Transverse colon (tissue), 4 donors: Measurements from ENCODE around the gene ATP1A2. TPM values are rescaled to one million over a fixed set of nuclear protein-coding genes. Genes with fewer than 3 reads are reported as not detected.
A peak's percentile ranks its signal among the peaks of the same experiment; 100 is the strongest.

ENCODE experiments used
- DNase-seq: peaks from one replicate; pipeline ENCODE4 v3.0.0-alpha.2; 2019
- H3K27ac ChIP-seq, 4 donors: fragments of 200-600 bp; sonication (generic); 2 replicates each; pipeline ENCODE4 v1.5.1; 2016 to 2018; ENCODE audit warnings: inconsistent platforms in 4 of 4
- H3K27me3 ChIP-seq: fragments of 200-600 bp; sonication (generic); 2 replicates; pipeline ENCODE4 v1.5.1; 2017; ENCODE audit warnings: inconsistent platforms
- H3K36me3 ChIP-seq, 4 donors: fragments of 200-600 bp; sonication (generic); 2 replicates each; pipeline ENCODE4 v1.5.1; 2017 to 2019; ENCODE audit warnings: inconsistent platforms in 4 of 4
- H3K4me1 ChIP-seq, 4 donors: fragments of 200-600 bp; sonication (generic); 2 replicates each; pipeline ENCODE4 v1.5.1; 2017 to 2020; ENCODE audit warnings: inconsistent platforms in 4 of 4
- H3K4me3 ChIP-seq, 4 donors: fragments of 200-600 bp; sonication (generic); 1 replicate in 1 of 4; 2 replicates in 3 of 4; pipeline versions ENCODE4 v1.5.1 to v1.6.1; 2017 to 2019; ENCODE audit warnings: inconsistent platforms in 4 of 4
- H3K9me3 ChIP-seq, 2 donors: fragments of 200-600 bp; sonication (generic); 2 replicates each; pipeline ENCODE4 v1.5.1; 2017 to 2019; ENCODE audit warnings: inconsistent platforms in 2 of 2
- EP300 ChIP-seq: sonication (generic); formaldehyde crosslinking; IDR thresholded peaks from one replicate; pipeline ENCODE4 v1.6.1; 2017; ENCODE audit warnings: antibody characterized with exemption, low read depth
- POLR2A ChIP-seq: fragments of 450-650 bp; IDR thresholded peaks from one replicate; pipeline ENCODE4 v1.6.1; 2016; ENCODE audit warnings: antibody characterized with exemption, mild to moderate bottlenecking, moderate library complexity
- POLR2AphosphoS5 ChIP-seq, 3 donors: sonication (generic); formaldehyde crosslinking; IDR thresholded peaks; one replicate each; pipeline ENCODE4 v1.6.1; 2016; ENCODE audit warnings: antibody characterized with exemption in 3 of 3
- WGBS, 2 donors: methylation state at CpG; one replicate each; pipeline ENCODE4 v1.1.5; 2018; ENCODE audit warnings: low coverage in 1 of 2; 5-methylcytosine and 5-hydroxymethylcytosine counted together
- in situ Hi-C, 4 donors: fragments of 200-750 bp; cut with MboI; loops; one replicate each; pipeline versions ENCODE4 v1.15.0 to v1.15.1; 2017; ENCODE audit warnings: low sequenced_read_pairs in 3 of 4, low pct_ligation_motif_present in 1 of 4, low pct_unique_long_range_greater_than_20kb in 1 of 4
- intact Hi-C: fragments of 100-400 bp; cut with DNase I; formaldehyde crosslinking; loops from one replicate; pipeline ENCODE4 v1.15.1; 2023; ENCODE audit warnings: low total_unique reads
- total RNA-seq, 4 donors: library from RNA; depleted of rRNA; stranded (reverse); fragments of >200 nt; gene quantifications; one replicate each; pipeline ENCODE4 v1.1.0, GENCODE V29; 2016
- TF ChIP-seq, protein P1 (sequence below), 5 experiments: fragments of 200-600 bp in 3 of 5; fragments of 450-650 bp in 2 of 5; sonication (generic) in 3 of 5; IDR thresholded peaks; 1 replicate in 2 of 5; 2 replicates in 3 of 5; pipeline ENCODE4 v1.5.1; 2016 to 2017; ENCODE audit warnings: antibody characterized with exemption in 5 of 5, inconsistent platforms in 3 of 5, mild to moderate bottlenecking in 2 of 5, moderate library complexity in 1 of 5

Gene ATP1A2
- total RNA-seq: 10 to 100 TPM; 11.4 to 40.8 (median 23.1) TPM

DNA sequence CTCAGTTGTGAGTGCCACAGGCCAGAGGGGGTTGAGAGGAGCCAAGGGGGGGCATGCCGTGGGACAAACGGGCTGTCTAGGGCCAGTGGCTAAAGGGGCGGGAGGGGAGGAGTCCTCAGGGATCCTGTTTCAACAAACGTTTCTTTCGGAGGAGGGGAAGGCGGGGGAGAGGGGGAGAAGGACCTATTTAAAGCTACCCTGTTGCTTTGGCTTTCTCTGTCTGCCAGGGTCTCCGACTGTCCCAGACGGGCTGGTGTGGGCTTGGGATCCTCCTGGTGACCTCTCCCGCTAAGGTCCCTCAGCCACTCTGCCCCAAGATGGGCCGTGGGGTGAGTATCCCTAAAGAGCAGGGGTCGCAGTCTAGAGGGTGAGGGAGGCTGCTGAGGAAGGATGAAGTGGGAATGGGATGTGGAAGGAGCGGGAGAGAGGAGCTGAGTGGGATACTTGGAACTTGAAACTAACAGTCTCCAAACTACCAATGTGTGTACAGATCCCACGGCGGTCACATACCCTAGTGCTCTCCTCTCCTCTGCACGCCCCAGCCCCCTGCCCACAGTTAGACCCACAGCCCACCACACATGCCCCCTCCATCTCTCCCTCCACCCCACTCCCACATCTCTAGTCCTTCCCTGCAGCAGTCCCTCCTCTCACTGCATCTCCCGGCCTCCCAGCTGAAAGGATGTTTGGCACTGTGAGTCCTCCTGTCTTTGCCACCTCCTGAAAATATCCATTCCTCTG, at the start of gene ATP1A2:
ATP1A2 (plus strand) TSS at position 215 of the 738 bp plus-strand sequence; CDS start at position 318, 103 bp downstream.
- H3K27me3 ChIP-seq: no peaks in the 10 kb centered on the region
- H3K4me1 ChIP-seq: peaks cover 0 to 7% (median 1%) of the 10 kb centered on the region in 4 donors
- intact Hi-C loops: no loop called here
- no peaks in the 10 kb centered on the region for H3K9me3 ChIP-seq
- 43 to 52% methylated on average over 7 to 14 of the region's 16 CpGs for WGBS, 2 donors
- peak within 1 kb of the TSS; percentile 57 to 86 (median 73) for H3K27ac ChIP-seq
- H3K36me3 ChIP-seq: no peaks in the 10 kb centered on the region
- DNase-seq: no peak
- H3K4me3 ChIP-seq: peak within 1 kb of the TSS in 3 of 4 donors; percentile 20 to 32 (median 24)
- in situ Hi-C loops: no loop called here
- TF ChIP-seq POLR2A: peak; percentile 12
- peak in 2 of 3 donors; percentile 54 to 60 for TF ChIP-seq POLR2AphosphoS5 (IDR thresholded peaks at IDR 0.05)
- TF ChIP-seq, protein P1, sequence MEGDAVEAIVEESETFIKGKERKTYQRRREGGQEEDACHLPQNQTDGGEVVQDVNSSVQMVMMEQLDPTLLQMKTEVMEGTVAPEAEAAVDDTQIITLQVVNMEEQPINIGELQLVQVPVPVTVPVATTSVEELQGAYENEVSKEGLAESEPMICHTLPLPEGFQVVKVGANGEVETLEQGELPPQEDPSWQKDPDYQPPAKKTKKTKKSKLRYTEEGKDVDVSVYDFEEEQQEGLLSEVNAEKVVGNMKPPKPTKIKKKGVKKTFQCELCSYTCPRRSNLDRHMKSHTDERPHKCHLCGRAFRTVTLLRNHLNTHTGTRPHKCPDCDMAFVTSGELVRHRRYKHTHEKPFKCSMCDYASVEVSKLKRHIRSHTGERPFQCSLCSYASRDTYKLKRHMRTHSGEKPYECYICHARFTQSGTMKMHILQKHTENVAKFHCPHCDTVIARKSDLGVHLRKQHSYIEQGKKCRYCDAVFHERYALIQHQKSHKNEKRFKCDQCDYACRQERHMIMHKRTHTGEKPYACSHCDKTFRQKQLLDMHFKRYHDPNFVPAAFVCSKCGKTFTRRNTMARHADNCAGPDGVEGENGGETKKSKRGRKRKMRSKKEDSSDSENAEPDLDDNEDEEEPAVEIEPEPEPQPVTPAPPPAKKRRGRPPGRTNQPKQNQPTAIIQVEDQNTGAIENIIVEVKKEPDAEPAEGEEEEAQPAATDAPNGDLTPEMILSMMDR (IDR thresholded peaks at IDR 0.05): no peak
- no peak for TF ChIP-seq EP300

DNA sequence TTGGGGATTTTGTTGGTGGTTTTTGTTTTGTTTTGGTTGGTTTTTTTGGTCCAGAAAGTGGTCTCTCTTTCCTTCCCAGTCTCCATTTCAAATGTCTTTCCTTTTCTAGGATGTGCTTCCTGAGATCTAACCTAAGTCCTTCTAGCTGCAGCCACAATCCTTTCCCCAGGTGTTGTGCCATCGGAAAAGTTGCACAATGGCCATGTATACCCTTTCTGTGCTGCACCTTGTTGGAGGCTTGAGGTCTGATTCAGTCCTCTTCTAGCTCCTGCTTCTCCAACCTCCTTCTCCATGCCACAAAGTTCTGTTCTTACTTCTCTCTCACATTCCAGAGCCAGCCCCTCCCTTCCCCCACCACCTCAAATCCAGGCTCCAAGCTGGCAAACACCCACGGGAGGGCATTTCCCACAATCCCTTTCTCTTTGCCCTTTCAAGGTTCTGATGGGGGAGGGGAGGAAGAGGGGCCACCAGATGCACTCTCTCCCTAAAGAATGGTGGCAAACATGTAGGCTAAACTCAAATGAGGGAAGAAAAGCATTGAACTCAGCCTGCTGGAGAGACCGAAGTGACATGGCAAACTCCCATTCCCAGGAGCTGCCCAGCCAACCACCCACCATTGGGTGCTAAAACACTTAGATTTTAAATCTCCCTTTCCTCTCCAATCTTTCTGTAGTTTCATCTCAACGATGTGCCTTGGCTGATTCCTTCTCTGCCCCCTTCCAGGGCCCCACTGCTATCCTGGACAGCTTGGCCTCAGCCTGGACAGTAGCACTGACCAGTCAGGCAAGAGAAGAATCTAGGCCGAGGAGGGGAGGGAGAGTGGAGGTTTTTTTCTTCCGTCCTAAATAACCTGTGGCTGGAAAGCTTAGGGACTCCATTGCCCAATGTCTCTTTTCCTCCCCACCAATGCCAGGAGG, 48.5 kb upstream of the ATP1A2 start:
- in situ Hi-C loops: no loop called here
- WGBS, 2 donors: 62 to 100% methylated on average over 2 to 6 of the region's 6 CpGs

DNA sequence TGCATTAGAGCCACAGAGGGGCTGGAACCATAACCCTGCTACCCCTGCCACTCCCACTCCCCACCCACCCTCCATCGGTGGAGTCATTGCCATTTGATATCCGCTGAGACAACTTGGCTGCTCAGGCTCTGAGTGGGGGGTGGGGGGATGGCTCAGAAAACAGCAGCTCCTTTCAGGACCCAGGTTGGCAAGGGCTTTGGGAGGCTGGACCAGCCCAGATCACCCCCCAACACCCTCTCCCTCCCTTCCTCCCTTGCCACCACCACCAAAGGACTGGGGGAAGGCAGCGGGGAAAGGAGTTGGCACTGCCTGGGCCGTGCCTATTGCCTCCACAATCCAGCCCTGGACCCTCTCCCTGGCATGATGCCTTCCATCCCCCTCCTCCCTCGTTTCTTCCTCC, 47.3 kb upstream of the ATP1A2 start:
- Histone ChIP-seq H3K9me3 (no peaks in the 10 kb centered on the region), H3K27ac (no peak overlapping the region), H3K4me1 (peaks cover 4 to 16% (median 10%) of the 10 kb centered on the region in 4 donors), H3K4me3 (no peak overlapping the region), H3K27me3 (peaks cover 44% of the 10 kb centered on the region), H3K36me3 (no peaks in the 10 kb centered on the region)
- no peak for TF ChIP-seq EP300
- TF ChIP-seq POLR2AphosphoS5 (IDR thresholded peaks at IDR 0.05): no peak
- no peak for TF ChIP-seq POLR2A
- TF ChIP-seq, protein P1 (IDR thresholded peaks at IDR 0.05): no peak
- intact Hi-C loops (no loop called here), in situ Hi-C loops (no loop called here)
- no peak for DNase-seq
- WGBS, 2 donors: 68% methylated on average over 5 of the region's 5 CpGs; no CpG with 5 or more reads in 1 of the 2 donors

More for the DNA sequence above, 48.5 kb upstream of the ATP1A2 start:
- Histone ChIP-seq H3K27me3 (peaks cover 45% of the 10 kb centered on the region), H3K9me3 (no peaks in the 10 kb centered on the region), H3K27ac (no peak overlapping the region), H3K4me1 (peaks cover 4 to 16% (median 10%) of the 10 kb centered on the region in 4 donors), H3K4me3 (no peak overlapping the region), H3K36me3 (no peaks in the 10 kb centered on the region)
- DNase-seq: no peak
- intact Hi-C loops: no loop called here
- TF ChIP-seq POLR2AphosphoS5 (IDR thresholded peaks at IDR 0.05) (no peak), EP300 (no peak), POLR2A (no peak)
- TF ChIP-seq, protein P1 (IDR thresholded peaks at IDR 0.05): no peak
